ENCODE data around the gene AQP11.

The AQP11 gene

DNA sequence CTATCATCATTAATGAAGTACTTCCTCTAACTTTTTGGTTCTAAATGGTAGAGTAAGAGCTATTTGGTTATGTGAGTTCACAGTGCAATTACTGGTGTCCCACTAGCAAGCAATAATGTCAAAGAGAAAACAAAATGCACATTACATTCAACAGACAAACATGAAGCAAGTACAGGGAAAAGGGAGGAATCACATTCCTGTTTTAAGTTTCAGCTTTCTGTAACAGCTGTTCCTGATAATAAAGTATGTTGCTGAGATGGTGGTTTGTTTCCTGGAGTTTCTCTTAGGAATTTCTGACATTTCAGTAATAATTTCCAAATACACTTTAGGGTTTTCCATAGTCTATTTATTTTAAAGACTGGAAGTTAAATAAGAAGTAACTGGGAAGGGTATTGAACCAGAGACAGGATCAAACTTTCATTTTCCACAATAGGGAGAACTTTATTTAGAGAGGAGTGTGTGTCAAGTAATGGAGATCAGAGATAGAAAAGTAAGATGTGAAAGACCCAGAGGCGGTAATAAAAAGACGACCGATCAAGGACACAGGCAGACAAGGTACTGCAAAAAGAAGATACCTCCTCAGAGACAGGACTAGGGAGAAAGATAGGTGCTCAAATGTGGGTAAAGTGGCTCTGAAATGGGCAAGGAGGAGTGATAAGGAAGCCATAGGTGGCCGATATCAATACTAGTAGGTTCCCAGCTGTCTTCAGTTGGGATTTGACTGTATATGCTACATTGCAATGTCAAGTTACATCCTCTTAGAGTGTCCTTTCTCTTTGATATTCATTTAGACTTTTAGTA lies 68.7 kb downstream of the AQP11 start:
- DNase-seq (ENCODE audit: low read depth): no peak
